ENCODE measurements around the gene VEPH1.

- no peak for TF ChIP-seq CTCF (IDR thresholded peaks at IDR 0.05)
- no peak for TF ChIP-seq POLR2A (IDR thresholded peaks at IDR 0.05)
Measured at GRCh38 chr3:157512534-157512933, 9.3 kb upstream of the VEPH1 start.
